Stimulated activated CD8-positive, alpha-beta memory T cell treated with anti-CD3 and anti-CD28 coated beads, Interleukin-4, amount 100 ng/mL, for 1 hour (primary cell): ENCODE data around the gene DACH2.

Source experiments
- DNase-seq, 2 donors: peaks; one replicate each; pipeline ENCODE4 v3.0.0-alpha.2; 2020; ENCODE audit warnings: low read depth in 2 of 2, low spot score in 1 of 2

The DACH2 gene

GRCh38 chrX:86295293-86295692 lies 147.0 kb downstream of the DACH2 start:
- no peak for DNase-seq

- no peak for DNase-seq
Observed at GRCh38 chrX:86322913-86323312, 174.7 kb downstream of the DACH2 start.

DNA sequence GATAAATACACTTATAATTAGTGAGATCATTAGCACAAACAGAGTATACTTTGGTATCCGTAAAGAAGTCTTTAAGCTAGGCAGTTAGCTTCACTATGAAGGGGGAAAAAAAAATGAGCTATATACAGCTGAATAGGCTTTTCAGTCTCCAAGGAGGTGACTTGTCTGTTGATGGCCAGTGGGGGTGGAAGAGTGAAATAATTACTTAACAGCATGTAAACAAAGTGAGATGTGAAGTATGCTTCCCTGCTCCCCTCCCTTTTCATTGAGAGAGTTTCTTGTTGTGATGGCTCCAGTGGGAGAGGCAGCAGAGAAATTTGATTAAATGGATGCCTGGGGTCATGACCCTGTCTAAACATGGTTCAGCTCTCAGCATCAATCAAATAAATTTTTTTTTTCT lies 180.9 kb downstream of the DACH2 start:
- no peak for DNase-seq

GRCh38 chrX:86348669-86349068 lies 200.4 kb downstream of the DACH2 start:
- DNase-seq: no peak

DNA sequence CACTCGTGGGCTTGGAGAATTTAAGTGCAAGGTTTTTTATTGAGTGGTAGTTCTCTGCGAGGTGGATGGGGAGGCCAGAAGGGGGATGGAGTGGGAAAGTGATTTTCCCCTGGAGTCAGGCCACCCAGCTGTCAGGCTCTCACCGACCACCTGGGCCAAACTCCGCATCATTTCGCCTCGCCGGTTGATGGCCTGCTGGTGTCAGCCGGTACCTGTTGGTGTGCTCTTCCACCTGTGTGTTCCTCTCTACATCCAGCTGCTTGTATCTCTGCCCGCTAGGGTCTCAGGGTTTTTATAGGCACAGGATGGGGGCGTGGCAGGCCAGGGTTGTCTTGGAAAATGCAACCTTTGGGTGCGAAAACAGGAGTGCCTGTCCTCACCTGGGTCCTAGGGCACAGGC lies 200.9 kb downstream of the DACH2 start:
- DNase-seq: no peak

GRCh38 chrX:86369847-86370630 lies 221.8 kb downstream of the DACH2 start:
- DNase-seq: no peak

GRCh38 chrX:86370927-86371326 lies 222.7 kb downstream of the DACH2 start:
- no peak for DNase-seq

- DNase-seq: no peak
Observed at GRCh38 chrX:86379209-86379608, 231.0 kb downstream of the DACH2 start.

DNA sequence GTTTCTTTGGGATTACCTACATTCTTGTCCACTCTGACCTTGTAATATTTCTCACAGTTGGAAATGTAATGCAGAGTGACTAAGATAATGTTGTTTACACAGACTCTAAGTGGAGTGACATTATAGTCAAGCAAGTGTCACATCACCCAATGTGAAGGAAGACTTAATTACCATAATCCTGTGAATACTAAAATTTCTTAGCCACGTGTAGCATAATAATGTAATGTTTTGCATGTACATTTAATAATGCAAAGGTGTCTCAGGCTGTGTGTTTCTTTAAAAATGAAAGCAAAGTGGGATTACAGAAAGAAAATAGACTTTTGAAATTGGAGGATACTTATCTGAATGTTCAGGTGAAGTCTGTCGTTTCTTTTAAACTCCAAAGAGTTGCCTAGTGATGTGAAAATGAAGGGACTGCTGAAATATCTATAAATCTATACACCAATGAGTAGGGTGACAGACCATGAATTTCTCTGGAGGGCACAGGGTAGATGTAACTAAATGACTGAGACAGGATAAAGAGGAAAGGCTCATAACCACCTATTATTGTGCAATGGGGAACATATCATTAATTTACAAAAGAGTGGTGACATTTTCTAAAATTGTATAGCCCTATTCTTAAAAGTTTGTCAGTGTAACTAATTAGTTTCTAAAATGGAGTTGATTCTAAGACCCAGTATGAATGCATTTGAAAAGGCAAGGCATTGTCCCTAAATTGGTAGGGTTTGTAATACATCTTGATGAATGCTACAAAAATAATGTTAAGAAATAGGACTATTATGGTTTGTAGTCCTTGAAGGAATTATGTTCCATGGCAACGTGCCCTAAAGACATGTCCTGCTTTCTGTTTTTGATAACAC lies 235.7 kb downstream of the DACH2 start:
- no peak for DNase-seq

DNA sequence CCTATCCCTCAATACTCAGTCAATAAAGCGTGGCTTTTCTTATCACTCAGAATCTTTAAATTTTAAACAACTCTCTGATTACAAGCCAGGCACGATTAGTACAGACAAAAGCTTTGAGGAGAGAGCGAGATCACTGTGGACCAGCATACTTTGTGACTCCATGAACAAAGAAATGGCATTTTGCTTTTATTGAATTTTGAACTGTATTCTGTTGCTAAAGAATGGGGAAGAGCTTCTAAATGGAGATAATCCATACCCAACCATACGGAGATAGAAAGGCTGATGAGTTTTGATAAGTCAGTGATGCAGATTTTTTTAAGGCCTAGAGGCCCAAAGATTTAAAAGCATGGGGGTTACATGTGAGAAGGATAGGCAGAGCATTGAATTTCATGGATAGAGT lies 259.1 kb downstream of the DACH2 start:
- DNase-seq: no peak

GRCh38 chrX:86421771-86422170 lies 273.5 kb downstream of the DACH2 start:
- no peak for DNase-seq

GRCh38 chrX:86436116-86436515 lies 287.9 kb downstream of the DACH2 start:
- DNase-seq: no peak

GRCh38 chrX:86455495-86455894 lies 307.2 kb downstream of the DACH2 start:
- no peak for DNase-seq

- DNase-seq: no peak
Observed at GRCh38 chrX:86460760-86461159, 312.5 kb downstream of the DACH2 start.

GRCh38 chrX:86504297-86504696 lies 356.0 kb downstream of the DACH2 start:
- no peak for DNase-seq

DNA sequence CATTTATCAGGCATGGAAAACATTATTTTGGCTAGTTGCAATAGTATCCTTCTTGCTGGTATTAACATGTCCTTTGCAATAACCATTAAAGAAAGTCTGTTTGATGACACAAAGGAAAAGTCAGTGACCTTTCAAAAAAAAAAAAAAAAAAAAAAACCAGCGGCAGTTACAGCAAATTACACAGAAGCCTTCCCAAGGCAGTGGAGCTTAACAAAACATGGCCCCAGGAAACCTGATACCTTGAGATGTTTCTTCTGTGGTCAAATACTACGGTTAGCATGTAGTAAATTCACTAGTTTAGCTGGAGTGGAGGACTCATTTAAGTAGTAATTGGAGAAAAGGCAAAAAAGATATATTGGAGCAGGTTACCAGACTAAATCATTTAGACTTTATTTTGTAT lies 359.1 kb downstream of the DACH2 start:
- no peak for DNase-seq

- no peak for DNase-seq
Observed at GRCh38 chrX:86579777-86580176, 431.5 kb downstream of the DACH2 start.

GRCh38 chrX:86604607-86605006 lies 456.4 kb downstream of the DACH2 start:
- no peak for DNase-seq

DNA sequence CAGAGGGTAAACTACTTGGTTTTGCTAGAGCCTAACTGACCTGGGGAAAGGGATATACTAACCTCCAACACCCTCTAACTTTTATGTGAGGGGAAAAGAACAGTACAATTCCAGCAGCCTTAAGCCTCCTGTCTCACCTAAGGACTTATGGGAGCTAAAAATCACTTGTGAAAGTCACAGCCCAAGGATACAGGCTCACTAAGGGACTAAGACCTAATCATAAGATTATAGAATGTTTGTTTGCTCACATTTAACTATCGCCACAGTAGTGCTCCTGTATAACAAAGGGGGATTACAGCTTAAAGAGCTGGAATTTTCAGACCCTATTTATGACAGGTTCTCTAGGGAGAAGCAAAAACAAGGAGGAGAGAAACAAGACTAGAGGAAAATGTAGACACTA lies 548.7 kb downstream of the DACH2 start:
- DNase-seq: no peak

- DNase-seq: no peak
Observed at GRCh38 chrX:86711531-86712180, 563.4 kb downstream of the DACH2 start.

DNA sequence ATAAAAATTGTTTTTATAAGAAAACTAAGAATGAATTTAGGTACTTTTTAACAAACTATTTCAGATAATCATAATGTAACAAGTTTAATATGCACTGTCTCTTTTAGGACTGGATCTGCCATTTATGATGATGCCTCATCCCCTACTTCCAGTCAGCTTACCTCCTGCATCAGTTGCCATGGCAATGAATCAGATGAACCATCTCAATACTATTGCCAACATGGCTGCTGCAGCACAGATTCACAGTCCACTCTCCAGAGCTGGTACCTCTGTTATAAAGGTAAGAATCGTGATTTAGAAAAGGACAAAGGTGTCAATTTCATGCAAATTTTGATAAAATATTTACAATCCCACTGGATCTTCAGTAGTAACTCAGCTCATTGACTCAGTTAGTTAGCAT lies 566.2 kb downstream of the DACH2 start:
- no peak for DNase-seq

GRCh38 chrX:86724277-86724676 lies 576.0 kb downstream of the DACH2 start:
- DNase-seq: no peak
